Peyer's patch (tissue), 4 donors: ENCODE measurements around the gene PARP1. TPM values are rescaled to one million over a fixed set of nuclear protein-coding genes. Genes with fewer than 3 reads are reported as not detected.

Experiments
- DNase-seq, 3 donors: peaks; one replicate each; pipeline ENCODE4 v3.0.0-alpha.2; 2017 to 2019
- H3K27ac ChIP-seq, 4 donors: fragments of 200-600 bp; sonication (generic); one replicate each; pipeline ENCODE4 v1.5.1; 2016 to 2019
- H3K27me3 ChIP-seq, 2 donors: fragments of 200-600 bp; sonication (generic); one replicate each; pipeline ENCODE4 v1.5.1; 2019
- H3K36me3 ChIP-seq, 3 donors: fragments of 200-600 bp; sonication (generic); one replicate each; pipeline ENCODE4 v1.5.1; 2016 to 2019
- H3K4me1 ChIP-seq, 4 donors: fragments of 200-600 bp; sonication (generic); one replicate each; pipeline ENCODE4 v1.5.1; 2016 to 2019
- H3K4me3 ChIP-seq, 4 donors: fragments of 200-600 bp; sonication (generic); 1 replicate in 3 of 4; 2 replicates in 1 of 4; pipeline ENCODE4 v1.5.1; 2016 to 2019; ENCODE audit warnings: mild to moderate bottlenecking in 1 of 4
- H3K9me3 ChIP-seq, 4 donors: fragments of 200-600 bp; sonication (generic); one replicate each; pipeline ENCODE4 v1.5.1; 2016 to 2019; ENCODE audit warnings: mild to moderate bottlenecking in 1 of 4
- CTCF ChIP-seq, 6 experiments: fragments of 450-650 bp in 4 of 6; fragments of 200-600 bp in 2 of 6; sonication (generic) in 1 of 6; IDR thresholded peaks; one replicate each; pipeline ENCODE4 v1.5.1; 2017 to 2019; ENCODE audit warnings: antibody characterized with exemption in 6 of 6, mild to moderate bottlenecking in 3 of 6, moderate library complexity in 1 of 6
- POLR2A ChIP-seq, 2 donors: fragments of 450-650 bp; IDR thresholded peaks; one replicate each; pipeline ENCODE4 v1.5.1; 2017; ENCODE audit warnings: antibody characterized with exemption in 2 of 2, mild to moderate bottlenecking in 2 of 2, moderate library complexity in 2 of 2
- total RNA-seq, 4 donors: library from RNA; depleted of rRNA; stranded (reverse); fragments of >200 nt; gene quantifications; one replicate each; pipeline ENCODE4 v1.1.0, GENCODE V29; 2016

PARP1 gene
- total RNA-seq, 4 donors from 2014 or later = 25.2 to 145 (median 54.4) TPM

GRCh38 chr1:226381226-226381998 lies 26.5 kb downstream of the PARP1 start:
- no peak for TF ChIP-seq POLR2A (IDR thresholded peaks at IDR 0.05)
- no peak for TF ChIP-seq CTCF (IDR thresholded peaks at IDR 0.05)
- Histone ChIP-seq H3K4me1 (no peaks in the 10 kb centered on the region), H3K4me3 (no peak overlapping the region), H3K9me3 (no peaks in the 10 kb centered on the region), H3K36me3 (peaks cover 0 to 100% (median 0%) of the 10 kb centered on the region in 3 donors), H3K27me3 (no peaks in the 10 kb centered on the region), H3K27ac (no peak overlapping the region)
- DNase-seq = no peak

- no peaks in the 10 kb centered on the region for H3K4me1 ChIP-seq
- TF ChIP-seq CTCF (IDR thresholded peaks at IDR 0.05) = no peak
- TF ChIP-seq POLR2A (IDR thresholded peaks at IDR 0.05) = no peak
- no peaks in the 10 kb centered on the region for H3K27me3 ChIP-seq
- peaks cover 0 to 100% (median 0%) of the 10 kb centered on the region in 3 donors for H3K36me3 ChIP-seq
- DNase-seq = no peak
- no peak overlapping the region for H3K4me3 ChIP-seq
- H3K9me3 ChIP-seq = no peaks in the 10 kb centered on the region
- H3K27ac ChIP-seq = no peak overlapping the region
Measured at GRCh38 chr1:226378071-226378470, 29.8 kb downstream of the PARP1 start.

- Histone ChIP-seq H3K27ac (no peak overlapping the region), H3K36me3 (peaks cover 0 to 100% (median 0%) of the 10 kb centered on the region in 3 donors), H3K4me3 (no peak overlapping the region), H3K27me3 (no peaks in the 10 kb centered on the region), H3K9me3 (no peaks in the 10 kb centered on the region), H3K4me1 (no peaks in the 10 kb centered on the region)
- TF ChIP-seq CTCF (IDR thresholded peaks at IDR 0.05) = no peak
- no peak for TF ChIP-seq POLR2A (IDR thresholded peaks at IDR 0.05)
- no peak for DNase-seq
Measured at GRCh38 chr1:226376300-226376699, 31.6 kb downstream of the PARP1 start.

GRCh38 chr1:226373376-226373775 lies 34.5 kb downstream of the PARP1 start:
- DNase-seq = no peak

GRCh38 chr1:226372885-226373284 lies 35.0 kb downstream of the PARP1 start:
- Histone ChIP-seq H3K36me3 (peaks cover 0 to 100% (median 0%) of the 10 kb centered on the region in 3 donors), H3K27ac (no peak overlapping the region), H3K4me1 (peaks cover 0 to 6% (median 0%) of the 10 kb centered on the region in 4 donors), H3K27me3 (no peaks in the 10 kb centered on the region), H3K4me3 (no peak overlapping the region), H3K9me3 (no peaks in the 10 kb centered on the region)
- TF ChIP-seq CTCF (IDR thresholded peaks at IDR 0.05) (no peak), POLR2A (IDR thresholded peaks at IDR 0.05) (no peak)
- DNase-seq = no peak

More at GRCh38 chr1:226373376-226373775, 34.5 kb downstream of the PARP1 start:
- H3K36me3 ChIP-seq = peaks cover 0 to 100% (median 0%) of the 10 kb centered on the region in 3 donors
- no peaks in the 10 kb centered on the region for H3K9me3 ChIP-seq
- H3K4me1 ChIP-seq = peaks cover 0 to 6% (median 0%) of the 10 kb centered on the region in 4 donors
- H3K27me3 ChIP-seq = no peaks in the 10 kb centered on the region
- no peak overlapping the region for H3K4me3 ChIP-seq
- no peak overlapping the region for H3K27ac ChIP-seq
- no peak for TF ChIP-seq POLR2A (IDR thresholded peaks at IDR 0.05)
- no peak for TF ChIP-seq CTCF (IDR thresholded peaks at IDR 0.05)
